Measurements from ENCODE around the gene TRPM1.

- TF ChIP-seq CTCF (conservative IDR thresholded peaks at IDR 0.05; ENCODE audit: low read length), result no peak
- TF ChIP-seq EZH2phosphoT487 (IDR thresholded peaks at IDR 0.05; ENCODE audit: borderline replicate concordance, low read depth, low read length), result no peak
Measured at GRCh38 chr15:31047437-31047836, 54.1 kb downstream of the TRPM1 start.

All from OCI-LY7 (cell line).